ENCODE data around the gene ING5. TPM values are rescaled to one million over a fixed set of nuclear protein-coding genes. Genes with fewer than 3 reads are reported as not detected.

ING5 gene
- total and polyA plus RNA-seq, 10 donors: 18.2 to 51.1 (median 35.5) TPM

DNA sequence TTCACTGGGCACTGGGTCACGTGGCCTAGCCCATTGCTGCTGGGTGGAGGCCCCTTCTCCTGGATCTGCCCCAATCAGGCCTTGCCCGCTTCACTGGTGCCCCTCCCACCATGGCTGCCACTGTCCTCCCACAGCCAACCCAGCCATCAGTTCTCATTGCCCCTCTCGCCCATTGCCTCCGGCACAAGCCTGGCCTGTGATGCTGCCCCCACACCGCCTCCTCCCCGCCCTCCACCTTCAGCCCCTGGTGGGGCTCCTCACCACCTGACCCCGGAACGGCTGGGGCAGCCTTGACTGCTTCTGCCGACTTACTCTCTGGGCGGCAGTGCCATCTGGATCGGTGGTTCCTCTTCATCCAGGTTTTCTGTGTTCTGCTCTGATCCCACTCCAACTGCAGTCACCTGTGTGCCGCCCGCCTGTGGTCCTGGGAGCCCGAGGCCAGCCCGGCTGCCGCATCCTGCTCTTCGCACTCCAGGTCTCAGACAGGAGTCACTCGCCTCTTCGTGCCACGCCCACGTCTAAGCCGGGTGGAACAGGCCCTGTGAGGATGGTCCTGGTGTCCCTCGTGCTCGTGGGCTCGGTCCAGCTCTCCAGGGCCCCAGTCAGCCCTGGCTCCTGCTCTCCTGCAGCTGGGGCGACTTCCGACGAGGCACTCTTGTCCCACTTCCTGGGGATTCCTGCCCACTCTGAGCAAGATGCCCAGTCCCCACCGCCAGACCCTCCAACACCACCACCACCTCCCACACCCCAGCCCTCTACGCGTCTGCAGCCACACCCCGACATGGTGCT, 46.8 kb downstream of the ING5 start:
- H3K36me3 ChIP-seq: peaks cover 0 to 97% (median 41%) of the 10 kb centered on the region in 6 donors
- no peak for DNase-seq
- H3K4me1 ChIP-seq: peaks cover 0 to 7% (median 2%) of the 10 kb centered on the region in 6 donors
- peaks cover 0 to 10% (median 0%) of the 10 kb centered on the region in 8 donors for H3K9me3 ChIP-seq
- TF ChIP-seq POLR2AphosphoS5 (IDR thresholded peaks at IDR 0.05): peak in 1 of 3 donors; percentile 18
- no peak for TF ChIP-seq POLR2A (IDR thresholded peaks at IDR 0.05)
- 92 to 96% (median 92%) methylated on average over 30 to 32 of the region's 32 CpGs for WGBS, 5 donors
- H3K27ac ChIP-seq: no peak overlapping the region
- intact Hi-C loops (cut with DNase I; ENCODE audit: low total_unique reads): no loop called here
- H3K27me3 ChIP-seq (replicated peaks in 1 of 7): no peaks in the 10 kb centered on the region
- no peak overlapping the region for H3K4me3 ChIP-seq

DNA sequence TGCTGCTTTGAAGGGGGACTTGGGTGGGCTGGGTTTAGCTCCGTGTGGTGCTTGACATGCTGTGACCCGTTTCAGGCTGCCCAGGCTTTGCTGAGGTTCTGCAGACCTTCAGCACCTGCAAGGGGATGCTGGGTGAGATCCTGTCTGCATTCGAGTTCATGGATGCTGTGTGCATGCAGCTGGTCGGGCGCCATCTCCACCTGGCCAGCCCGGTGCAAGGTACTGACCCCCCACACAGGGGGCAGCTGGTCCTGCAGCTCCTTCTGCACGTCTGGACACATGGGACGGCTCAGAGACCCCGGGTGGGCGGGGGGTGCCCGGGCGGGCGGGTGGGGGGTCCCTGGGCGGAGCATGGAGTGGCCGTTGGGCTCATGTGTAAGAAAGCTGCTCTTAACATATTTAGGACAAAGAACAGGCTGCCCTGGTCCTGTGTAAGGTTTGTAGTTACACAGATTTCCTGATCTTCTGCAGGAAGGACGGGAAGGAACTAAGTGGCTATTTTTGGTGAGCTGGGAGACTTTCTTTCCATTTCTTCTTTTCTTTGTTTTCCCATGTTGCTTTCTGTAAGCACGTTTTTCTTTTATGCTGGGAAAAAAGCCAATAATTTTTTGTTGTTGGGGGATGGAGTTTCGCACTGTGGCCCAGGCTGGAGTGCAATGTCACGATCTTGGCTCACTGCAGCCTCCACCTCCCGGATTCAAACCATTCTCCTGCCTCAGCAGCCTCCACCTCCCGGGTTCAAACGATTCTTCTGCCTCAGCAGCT, 48.4 kb downstream of the ING5 start:
- no peaks in the 10 kb centered on the region for H3K27me3 ChIP-seq (replicated peaks in 1 of 7)
- no peak for DNase-seq
- intact Hi-C loops (cut with DNase I; ENCODE audit: low total_unique reads): no loop called here
- 63 to 83% (median 70%) methylated on average over 16 to 22 of the region's 22 CpGs for WGBS, 5 donors
- peaks cover 0 to 7% (median 2%) of the 10 kb centered on the region in 6 donors for H3K4me1 ChIP-seq
- H3K9me3 ChIP-seq: peaks cover 0 to 10% (median 0%) of the 10 kb centered on the region in 8 donors
- peaks cover 0 to 97% (median 32%) of the 10 kb centered on the region in 6 donors for H3K36me3 ChIP-seq
- TF ChIP-seq, protein P1, sequence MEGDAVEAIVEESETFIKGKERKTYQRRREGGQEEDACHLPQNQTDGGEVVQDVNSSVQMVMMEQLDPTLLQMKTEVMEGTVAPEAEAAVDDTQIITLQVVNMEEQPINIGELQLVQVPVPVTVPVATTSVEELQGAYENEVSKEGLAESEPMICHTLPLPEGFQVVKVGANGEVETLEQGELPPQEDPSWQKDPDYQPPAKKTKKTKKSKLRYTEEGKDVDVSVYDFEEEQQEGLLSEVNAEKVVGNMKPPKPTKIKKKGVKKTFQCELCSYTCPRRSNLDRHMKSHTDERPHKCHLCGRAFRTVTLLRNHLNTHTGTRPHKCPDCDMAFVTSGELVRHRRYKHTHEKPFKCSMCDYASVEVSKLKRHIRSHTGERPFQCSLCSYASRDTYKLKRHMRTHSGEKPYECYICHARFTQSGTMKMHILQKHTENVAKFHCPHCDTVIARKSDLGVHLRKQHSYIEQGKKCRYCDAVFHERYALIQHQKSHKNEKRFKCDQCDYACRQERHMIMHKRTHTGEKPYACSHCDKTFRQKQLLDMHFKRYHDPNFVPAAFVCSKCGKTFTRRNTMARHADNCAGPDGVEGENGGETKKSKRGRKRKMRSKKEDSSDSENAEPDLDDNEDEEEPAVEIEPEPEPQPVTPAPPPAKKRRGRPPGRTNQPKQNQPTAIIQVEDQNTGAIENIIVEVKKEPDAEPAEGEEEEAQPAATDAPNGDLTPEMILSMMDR (IDR thresholded peaks at IDR 0.05 in 8 of 11, conservative IDR thresholded peaks at IDR 0.05 in 3 of 11): no peak
- TF ChIP-seq POLR2AphosphoS5 (IDR thresholded peaks at IDR 0.05) (no peak), POLR2A (IDR thresholded peaks at IDR 0.05) (no peak)
- no peak overlapping the region for H3K27ac ChIP-seq
- no peak overlapping the region for H3K4me3 ChIP-seq

DNA sequence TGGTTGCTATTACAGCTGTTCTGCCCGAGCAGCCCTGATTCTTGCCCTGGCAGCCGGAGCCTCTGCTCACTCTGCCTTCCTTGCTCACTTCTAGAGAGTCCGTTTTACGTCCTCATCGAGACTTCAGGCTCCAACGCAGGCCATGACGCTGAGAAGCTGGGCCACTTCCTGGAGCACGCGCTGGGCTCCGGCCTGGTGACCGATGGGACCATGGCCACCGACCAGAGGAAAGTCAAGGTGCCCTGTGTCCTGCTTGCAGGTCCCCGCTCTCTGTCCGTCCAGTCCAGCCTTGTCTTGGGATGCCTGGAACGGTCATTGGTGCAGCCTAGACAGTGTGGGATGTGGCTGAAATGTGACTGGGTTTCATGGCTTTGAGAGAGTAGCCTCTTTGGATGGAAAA, 49.3 kb downstream of the ING5 start:
- peak in 1 of 3 donors; percentile 29 for TF ChIP-seq POLR2AphosphoS5 (IDR thresholded peaks at IDR 0.05)
- TF ChIP-seq POLR2A (IDR thresholded peaks at IDR 0.05): no peak
- Histone ChIP-seq H3K4me1 (peaks cover 0 to 7% (median 2%) of the 10 kb centered on the region in 6 donors), H3K9me3 (peaks cover 0 to 5% (median 0%) of the 10 kb centered on the region in 8 donors), H3K27ac (no peak overlapping the region), H3K36me3 (peaks cover 0 to 97% (median 35%) of the 10 kb centered on the region in 6 donors), H3K27me3 (replicated peaks in 1 of 7) (no peaks in the 10 kb centered on the region), H3K4me3 (no peak overlapping the region)
- DNase-seq: no peak
- intact Hi-C loops (cut with DNase I; ENCODE audit: low total_unique reads): no loop called here
- WGBS, 5 donors: 90 to 98% (median 96%) methylated on average over 15 of the region's 15 CpGs

DNA sequence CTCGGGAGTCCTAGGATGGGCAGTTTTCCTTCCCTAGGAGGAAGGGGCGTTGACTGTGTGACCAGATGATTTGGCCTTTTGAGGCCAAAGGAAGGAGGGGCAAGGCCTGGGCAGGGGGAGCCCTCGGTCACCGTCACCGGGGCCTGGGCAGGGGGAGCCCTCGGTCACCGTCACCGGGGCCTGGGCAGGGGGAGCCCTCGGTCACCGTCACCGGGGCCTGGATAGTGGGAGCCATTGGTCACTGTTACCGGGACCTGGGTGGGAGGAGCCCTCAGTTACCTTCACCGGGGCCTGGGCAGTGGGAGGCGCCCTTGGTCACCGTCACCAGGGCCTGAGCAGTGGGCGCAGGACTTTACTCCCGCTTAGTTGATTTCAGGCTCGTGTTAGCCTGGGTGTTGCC, 49.9 kb downstream of the ING5 start:
- H3K9me3 ChIP-seq: no peaks in the 10 kb centered on the region
- H3K4me1 ChIP-seq: peaks cover 0 to 7% (median 2%) of the 10 kb centered on the region in 6 donors
- TF ChIP-seq, protein P1 (IDR thresholded peaks at IDR 0.05 in 8 of 11, conservative IDR thresholded peaks at IDR 0.05 in 3 of 11): no peak
- TF ChIP-seq POLR2A (IDR thresholded peaks at IDR 0.05) (no peak), POLR2AphosphoS5 (IDR thresholded peaks at IDR 0.05) (no peak)
- 93 to 96% (median 94%) methylated on average over 13 to 18 of the region's 18 CpGs for WGBS, 5 donors
- peaks cover 0 to 97% (median 38%) of the 10 kb centered on the region in 6 donors for H3K36me3 ChIP-seq
- H3K27ac ChIP-seq: no peak overlapping the region
- no peaks in the 10 kb centered on the region for H3K27me3 ChIP-seq (replicated peaks in 1 of 7)
- no peak for DNase-seq
- H3K4me3 ChIP-seq: no peak overlapping the region
- intact Hi-C loops (cut with DNase I; ENCODE audit: low total_unique reads): no loop called here

Measured in spleen (tissue), 11 donors.